ENCODE data around the gene MICOS13.
A peak's percentile ranks its signal among the peaks of the same experiment; 100 is the strongest.
"Not testable (repeated sequence)": the region's sequence is repeated elsewhere in the genome, so short reads cannot be mapped to it uniquely, and the experiment has no call there.

MICOS13 gene, protein sequence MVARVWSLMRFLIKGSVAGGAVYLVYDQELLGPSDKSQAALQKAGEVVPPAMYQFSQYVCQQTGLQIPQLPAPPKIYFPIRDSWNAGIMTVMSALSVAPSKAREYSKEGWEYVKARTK
- total RNA-seq = 11.8 to 39.6 (median 24.4) reads per million in 18 experiments

DNA sequence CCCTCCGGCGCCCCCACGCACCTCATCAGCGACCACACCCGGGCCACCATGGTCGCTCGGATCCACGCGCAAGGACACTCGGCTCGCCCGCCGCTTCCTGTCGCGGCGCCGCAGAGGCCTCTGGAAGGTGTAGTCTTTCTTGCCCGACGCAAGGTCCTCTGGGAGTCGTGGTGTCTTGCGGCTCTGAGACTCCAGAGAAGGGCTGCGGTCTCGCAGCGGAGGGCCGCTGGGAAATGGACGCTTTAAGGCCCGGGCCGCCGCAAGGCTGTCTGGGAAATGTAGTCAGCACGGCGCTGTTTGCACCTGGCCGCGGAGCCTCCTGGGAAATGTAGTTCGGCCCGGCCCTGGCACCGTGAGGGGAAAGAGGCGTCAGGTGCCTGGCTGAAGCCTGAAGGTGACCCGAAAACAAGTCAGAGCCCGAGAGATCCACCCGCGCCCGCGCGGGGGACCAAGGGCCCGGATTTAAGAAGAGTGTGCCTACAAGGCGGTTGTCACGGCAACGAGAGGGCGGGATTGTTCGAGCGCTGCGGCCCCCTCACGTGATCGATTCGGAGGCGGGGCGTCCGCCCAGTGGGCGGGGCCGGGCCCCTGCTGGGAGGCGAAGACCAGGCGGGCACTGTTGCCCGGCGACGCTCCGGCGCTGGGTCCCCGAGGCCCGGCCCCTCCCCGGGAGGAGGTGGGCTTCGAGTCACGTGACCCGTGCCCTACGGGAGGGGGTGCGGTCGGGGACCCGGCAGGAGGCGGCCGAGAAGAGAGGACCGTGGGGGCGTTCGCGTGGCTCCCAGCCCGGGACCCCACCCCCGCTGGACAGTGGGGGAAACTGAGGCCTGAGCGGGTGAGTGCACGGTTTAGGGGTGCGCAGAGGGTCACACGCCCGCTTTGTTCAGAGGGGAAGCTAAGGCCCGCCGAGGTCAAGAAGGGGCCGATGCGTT lies at the start of gene MICOS13, which contains the start of gene HSD11B1L:
Gene MICOS13 (minus strand): TSS at position 80 of the 932 bp plus-strand sequence. CDS start 30 bp downstream, at position 50.
Gene HSD11B1L (plus strand): TSS at position 591 of the 932 bp plus-strand sequence. CDS start 3,806 bp downstream, outside the sequence.
- peak; percentile 98 to 99 for DNase-seq

DNA sequence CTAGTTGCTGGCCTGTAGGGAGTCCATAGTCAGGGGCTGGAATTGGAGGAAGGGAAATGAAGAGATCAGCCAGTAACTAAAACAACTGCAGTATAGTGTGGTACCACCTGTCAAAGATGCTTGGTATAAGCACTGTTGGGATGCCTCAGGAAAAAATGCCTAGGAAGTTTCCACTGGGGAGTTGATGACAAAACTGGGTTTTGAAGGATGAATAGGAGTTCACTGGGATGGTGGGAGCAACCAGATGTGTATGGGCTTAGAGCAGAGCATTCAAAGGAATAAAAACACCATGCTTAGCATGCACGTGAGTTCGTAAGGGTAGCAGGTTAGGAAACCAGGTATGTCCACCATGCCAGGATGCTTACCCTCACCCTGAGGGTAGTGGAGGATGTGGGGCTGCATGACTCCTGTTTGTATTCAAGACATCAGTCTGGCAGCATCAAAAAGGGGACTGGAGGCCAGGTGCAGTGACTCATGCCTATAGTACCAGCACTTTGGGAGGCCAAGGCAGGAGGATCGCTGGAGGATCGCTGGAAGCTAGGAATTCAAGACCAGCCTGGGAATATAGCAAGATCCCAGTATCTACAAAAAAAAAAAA lies 47.2 kb upstream of the MICOS13 start:
- DNase-seq = no peak

DNA sequence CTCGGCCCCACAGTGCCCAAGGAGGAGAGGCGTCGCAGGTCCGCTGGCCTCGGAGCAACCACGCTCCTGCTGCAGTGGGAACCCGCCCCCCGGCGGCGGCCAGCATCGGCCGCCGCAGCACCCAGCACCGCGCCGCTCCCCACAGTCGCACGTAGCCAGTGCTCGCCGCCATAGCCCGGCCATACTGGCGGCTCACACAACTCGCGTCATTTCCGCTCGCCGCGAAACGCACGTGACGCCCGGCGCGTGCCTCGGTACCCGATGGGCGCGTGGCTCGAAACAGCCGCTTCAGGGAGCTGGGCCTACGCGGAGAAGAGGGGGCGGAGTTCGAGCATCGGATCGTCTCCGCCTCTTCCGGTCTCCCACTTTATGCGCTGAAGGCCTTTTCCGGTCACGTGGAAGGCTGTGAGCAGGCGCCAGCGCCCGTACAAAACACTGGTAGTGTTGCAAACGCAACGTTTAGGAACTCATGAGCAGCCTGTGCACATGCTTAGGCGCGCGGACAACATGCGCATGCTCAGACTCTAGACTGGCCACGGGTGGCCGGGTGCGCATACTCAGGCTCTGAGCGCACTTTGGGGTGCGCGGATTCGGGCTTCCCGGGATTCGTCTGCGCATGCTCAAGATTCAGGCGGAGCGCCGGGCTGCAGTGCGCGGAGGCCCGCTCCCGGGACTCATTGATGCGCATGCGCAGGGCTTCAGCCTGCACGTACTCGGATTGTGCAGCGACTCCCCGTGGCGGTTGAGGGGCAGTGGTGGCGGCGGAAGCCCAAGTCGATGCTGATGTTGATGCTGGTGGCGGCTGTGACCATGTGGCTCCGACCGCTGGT lies 39.9 kb upstream of the MICOS13 start, which contains the start of the genes CATSPERD and LONP1:
Gene CATSPERD (plus strand): TSS at position 677 of the 830 bp plus-strand sequence. CDS start 101 bp downstream, at position 778.
Gene LONP1 (minus strand): TSS at position 186 of the 830 bp plus-strand sequence. CDS start 14 bp downstream, at position 172.
- DNase-seq = peak; percentile 99 to 100

DNA sequence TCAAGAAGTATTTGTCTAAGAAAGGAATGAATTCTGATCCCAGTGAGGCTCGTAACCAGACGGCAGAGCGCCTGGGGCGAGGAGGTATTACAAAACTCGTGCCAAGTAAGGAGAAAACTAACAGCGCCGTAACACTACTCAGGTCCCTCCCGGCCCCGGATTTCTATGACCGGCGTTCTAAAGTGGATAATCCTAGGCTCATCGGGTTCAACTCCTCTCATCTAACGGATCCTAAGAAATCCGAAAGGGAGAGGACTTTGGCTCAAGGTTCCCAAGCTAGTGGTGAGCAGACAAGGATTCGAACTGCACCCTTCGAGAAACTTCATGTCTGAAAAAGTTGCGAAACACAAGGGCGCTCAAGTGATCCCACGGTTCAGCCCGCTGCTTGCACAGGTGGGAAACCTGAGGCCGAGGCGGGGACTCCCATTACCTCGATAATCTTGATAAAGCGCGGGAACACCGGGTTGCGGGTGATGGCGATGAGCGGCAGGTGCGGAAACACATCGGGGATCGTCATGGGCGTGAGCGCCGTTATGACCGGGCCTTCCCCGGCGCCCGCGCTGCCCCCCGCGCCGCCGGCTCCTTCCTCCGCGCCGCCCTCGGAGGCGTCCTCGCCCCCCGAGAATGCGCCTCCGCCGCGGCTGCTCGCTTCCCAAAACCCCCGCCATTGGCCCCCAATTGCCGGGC lies 39.1 kb upstream of the MICOS13 start:
- peak; percentile 7 to 40 for DNase-seq

DNA sequence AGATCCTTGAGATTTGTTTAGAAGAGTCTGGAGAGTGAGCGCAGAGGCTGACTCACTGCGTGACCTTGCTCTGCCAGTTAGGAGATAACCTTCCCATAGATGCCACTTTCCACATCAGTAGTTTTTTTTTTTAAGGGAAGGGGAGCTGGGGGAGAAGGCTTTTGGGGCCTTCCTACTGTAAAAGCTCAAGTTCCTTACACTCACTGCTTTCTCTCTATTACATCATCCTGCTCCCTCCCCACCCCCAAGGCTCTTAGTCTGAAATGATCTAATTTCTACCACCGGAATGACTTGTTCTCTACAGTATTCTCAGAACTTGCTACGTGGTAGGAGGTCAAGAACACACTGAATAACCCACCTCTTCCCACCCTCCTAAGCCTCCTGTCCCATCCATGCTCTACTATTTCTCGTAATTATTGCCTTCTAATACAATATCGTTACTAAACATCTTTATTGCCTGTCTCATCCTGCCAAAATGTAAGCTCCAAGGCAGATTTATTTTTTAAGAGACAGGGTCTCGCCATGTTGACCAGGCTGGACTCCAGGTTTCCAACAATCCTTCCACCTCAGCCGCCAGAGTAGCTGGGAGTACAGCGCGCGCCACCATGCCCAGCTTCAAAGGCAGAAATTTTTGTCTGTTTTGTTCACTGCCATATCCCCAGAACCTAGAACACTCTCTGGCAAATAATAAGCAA lies 38.4 kb upstream of the MICOS13 start:
- DNase-seq = peak; percentile 85 to 88

DNA sequence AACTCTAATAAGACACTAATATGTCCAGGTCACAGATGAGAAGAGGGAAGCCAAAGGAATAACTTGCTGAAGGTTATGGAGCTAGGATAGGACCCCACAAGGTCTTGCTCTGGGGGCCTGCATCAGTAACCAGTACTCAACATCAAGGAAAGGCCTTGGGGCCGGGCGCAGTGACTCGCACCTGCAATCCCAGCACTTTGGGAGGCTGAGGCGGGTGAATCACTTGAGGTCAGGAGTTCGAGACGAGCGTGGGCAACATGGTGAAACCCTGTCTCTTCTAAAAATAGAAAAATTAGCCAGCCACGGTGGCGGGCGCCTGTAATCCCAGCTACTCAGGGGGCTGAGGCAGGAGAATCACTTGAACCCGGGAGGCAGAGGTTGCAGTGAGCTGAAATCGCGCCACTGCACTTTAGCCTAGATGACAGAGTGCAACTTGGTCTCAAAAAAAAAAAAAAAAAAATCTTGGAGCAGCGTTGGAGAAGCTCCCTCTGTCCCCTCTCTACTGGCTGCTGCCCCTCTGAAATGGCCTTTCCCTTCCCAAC lies 37.8 kb upstream of the MICOS13 start:
- peak; percentile 69 to 91 for DNase-seq

DNA sequence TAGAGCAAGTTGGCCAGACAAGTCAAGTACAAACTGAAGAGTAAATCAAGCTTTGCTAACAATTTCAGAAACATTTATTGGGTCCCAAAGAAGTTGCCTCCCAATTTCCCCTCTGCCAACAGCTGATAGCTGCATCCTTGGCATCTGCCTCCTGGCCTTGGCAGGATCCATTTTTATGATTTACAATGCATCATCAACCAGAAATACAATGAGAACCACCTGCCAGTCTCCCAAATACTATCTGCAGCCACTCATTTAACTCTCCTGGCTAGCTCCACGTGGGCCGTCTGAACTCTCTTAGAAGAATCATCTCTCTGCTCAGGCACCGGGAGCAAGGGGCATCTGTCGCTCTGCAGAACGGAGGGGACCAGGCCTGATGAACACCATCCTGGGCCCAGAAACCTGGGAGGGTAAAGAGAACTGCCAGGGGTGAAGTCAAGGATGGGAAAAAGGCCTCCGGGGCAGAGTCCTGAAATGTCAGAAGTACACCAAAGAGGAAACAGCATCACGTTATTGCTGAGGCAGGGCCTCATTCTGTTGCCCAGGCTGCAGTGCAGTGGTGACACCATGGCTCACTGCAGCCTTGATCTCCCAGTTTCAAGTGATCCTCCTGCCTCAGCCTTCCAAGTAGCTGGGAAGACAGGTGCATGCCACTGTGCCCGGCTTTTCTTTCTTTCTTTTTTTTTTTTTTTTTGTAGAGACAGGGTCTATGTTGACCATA lies 37.1 kb upstream of the MICOS13 start:
- DNase-seq = peak; percentile 29 to 64

DNA sequence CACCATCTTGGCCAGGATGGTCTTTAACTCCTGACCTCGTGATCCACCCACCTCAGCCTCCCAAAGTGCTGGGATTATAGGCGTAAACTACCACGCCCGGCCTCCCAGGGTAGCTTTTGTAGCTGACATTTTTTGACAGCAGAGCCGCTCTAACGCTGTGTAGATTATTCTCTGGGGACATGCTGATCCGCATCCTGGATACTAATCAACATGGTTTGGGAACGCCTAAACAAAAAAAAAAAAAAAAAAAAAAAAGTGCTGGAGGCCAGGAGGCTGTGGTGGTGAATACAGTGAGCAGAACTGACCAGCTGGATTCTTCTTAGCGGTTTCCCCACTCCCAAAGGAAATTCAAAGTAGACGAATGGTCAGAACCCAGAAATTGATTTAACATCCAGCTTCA lies 34.5 kb upstream of the MICOS13 start:
- DNase-seq = no peak

DNA sequence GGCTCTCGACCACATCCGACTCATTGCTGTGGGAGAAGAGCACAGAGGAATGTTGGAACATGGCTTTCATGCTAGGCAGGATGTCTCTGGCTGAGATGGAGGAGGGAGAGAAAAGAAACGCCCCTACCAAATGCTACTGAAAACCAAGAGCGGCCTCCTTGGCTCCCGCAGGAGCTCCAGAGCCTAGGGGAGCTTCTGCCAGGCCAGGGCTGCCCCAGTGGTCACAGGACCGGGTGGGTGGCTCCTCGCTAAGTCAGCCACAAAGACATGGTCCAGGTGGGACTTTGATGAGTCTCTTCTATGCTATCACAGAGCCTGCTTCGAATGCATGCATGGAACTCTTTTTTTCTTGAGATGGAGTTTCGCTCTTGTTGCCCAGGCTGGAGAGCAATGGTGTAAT lies 32.9 kb upstream of the MICOS13 start:
- DNase-seq = no peak

DNA sequence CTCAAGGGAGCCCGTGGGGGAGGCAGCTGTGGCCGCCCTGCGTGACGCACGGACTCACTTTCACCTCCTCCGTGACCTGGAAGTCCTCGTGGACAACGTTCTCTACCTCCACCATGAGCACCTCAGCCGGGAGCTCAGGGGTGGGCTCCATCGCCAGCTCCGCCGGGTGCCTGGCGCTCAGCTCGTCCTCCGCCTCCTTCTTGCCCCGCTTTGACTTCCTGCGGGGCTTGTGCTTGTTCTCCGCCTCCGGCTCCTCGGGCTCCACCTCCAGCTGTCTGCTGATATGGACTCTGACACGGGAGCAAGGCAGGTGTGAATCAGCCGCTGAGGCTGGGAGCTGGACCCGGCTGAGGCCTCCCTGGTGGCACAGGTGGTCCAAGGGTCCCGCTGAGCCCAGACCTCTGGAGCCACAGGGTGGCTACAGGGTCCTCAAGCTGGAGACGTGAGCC lies 31.4 kb upstream of the MICOS13 start:
- DNase-seq = no peak

DNA sequence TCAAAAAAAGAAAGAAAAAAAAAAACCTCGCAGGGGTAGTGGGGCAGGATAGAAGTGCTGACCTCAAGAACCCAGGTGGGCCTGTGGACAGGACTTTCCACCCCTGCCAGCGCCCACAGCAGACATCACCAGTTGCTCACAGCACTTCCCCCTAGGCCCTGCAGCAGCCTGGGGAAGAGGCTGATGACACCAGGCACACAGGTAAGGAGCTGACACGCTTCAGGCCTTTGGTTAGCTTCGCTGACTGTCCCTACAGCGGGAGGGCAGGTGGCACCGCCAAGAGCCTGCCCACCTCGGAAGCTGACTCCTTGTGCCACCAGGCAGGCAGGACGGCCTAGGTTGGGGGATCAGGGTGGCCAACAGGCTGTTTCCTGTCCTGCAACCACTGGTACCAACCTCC lies 30.7 kb upstream of the MICOS13 start:
- no peak for DNase-seq

DNA sequence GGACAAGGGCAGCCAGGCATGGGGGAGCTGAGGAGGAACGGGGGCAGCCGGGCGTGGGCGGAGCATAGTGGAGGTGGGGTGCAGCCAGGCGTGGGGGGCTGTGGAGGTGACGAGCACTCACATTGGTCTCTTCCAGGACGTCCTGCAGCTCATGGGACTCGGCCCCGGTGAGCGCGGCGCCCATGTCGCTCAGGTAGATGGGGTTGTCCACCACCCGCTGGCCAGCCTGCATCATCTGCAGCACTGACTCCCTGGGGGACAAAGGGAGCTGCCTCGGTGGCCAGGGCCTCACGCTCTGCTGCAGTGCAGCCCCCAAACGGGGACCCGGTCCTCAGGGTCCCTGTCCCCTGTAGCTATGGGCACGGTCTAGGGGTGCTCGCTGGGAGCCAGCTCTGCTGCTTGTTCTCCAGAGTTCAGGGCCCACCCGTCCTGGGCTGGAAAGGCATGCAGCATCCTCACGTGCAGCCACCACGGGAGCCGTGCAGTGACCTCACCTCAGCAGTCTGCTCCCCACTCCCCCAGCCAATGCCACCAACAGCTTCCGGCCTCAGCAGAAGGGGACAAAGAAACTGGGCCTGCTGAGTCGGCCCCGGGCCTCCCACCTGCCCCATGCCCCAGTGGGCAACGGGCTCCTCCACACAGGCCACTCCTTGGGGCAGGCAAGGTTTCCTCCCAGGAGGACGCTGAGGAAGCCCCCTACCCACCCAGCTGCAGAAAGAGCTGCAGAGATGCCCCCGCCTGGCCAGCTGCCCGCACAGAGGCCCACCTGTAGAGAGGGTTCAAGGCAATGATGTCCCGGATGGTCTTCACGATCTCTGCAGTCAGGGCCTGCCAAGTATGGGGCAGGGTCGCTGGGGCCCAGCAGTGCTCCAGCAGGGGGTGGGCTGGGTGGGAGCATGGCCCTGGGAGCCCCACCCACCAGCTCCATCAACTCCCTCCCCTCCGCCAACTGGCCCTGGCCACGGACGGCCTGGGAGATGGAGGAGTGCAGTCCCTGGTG lies 27.6 kb upstream of the MICOS13 start:
- DNase-seq = no peak

DNA sequence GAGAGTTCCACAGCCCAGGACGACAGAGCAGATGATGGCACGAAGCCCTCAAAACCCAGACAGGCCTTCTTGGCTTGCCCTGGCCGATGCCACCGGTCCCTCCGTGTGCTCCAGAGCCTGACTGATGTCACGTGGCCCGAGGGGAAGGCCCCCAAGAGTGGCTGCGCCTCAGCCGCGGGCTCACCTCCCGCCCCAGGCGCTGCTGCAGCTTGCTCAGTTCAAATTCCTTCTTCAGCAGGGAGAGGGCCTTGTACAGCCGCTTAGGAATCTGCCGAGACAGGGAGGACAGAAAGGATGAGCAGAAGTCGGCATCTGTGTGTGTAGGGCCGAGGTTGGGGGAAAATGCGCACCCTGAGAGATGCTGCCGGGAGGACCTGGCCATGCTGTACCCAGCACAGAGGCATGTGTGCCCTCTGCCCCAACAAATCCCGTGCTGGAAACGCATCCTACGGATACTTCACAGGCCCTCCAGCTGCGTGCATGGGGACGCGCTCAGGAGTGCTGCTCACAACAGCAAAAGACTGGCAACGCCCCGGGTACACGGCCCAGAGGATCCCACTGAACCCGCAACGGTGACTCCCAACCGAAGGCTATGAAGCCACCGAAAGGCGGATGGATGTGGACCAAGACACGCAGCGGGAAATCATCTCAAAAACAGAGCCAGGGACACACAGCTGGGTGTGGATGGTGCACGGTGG lies 26.7 kb upstream of the MICOS13 start:
- DNase-seq = no peak

DNA sequence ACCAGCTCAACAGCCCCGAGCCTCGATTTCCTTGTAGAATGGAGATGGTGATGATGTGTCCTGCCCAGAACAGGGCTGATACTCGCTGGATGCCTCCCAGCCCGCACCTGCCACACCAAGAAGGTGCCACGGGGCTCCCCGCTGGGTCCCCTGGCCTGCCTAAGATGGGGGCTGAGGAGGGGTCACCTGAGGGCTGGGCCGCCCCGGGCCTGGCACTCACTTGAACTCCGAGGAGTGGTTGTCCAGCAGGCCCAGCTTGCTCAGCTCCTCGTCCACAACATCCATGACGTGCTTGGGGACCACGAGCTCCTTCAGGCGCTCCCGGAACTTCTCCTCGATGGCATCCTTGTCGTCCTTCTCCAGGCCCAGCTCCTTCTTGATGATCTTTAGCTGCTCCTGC lies 25.2 kb upstream of the MICOS13 start:
- DNase-seq = no peak

DNA sequence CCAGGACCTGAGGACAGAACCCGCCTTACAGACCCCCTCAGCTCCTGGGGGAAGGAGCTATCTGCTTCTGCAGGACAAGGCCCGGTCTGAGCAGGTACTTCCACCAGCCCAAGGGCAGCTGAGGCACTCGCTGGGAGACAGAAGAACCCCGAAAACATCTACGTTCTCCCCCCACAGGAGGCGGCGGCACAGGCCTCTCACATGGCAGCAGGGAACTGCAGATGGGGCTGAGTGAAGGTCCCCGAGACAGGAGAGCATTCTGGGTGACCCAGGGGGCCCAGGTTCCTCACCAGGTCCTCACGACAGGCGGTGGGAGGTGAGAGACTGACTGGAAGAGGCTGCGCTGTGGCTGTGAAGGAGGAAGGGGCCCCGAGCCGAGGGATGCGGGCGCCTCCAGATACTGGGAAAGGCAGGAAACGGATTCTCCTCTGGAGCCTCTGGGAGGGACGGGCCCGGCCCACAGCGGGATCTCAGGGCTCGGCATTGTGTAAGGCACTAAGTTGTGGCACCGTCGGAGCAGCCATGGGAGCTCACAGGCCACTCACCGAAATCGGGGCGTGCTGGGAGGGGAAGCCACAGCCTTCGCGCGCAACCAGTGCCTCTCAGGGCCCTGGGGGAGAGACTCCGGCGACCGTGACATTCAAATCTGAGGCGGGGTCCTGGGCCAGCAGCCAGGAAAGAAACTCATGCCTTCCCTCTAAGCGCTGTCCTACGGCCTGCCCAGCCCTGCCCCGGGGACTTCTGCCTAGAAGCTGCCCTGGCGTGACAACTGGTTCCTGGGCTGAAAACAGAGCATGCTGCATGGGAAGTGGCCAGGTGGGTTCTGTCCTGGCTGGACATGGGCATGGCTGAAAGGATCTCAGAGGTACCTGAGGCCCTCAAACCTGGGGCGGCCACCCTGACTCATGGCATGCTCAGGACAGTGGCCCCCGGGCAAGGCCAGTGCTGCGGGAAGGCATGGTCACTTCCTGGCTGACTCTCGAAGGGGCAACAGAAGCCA lies 23.8 kb upstream of the MICOS13 start:
- DNase-seq = no peak

DNA sequence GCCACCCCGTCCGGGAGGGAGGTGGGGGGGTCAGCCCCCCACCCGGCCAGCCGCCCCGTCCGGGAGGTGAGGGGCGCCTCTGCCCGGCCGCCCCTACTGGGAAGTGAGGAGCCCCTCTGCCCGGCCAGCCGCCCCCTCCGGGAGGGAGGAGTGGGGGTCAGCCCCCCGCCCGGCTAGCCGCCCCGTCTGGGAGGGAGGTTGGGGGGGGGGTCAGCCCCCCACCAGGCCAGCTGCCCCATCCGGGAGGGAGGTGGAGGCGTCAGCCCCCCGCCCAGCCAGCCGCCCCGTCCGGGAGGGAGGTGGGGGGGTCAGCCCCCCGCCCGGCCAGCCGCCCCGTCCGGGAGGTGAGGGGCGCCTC lies 21.7 kb upstream of the MICOS13 start:
- DNase-seq = not testable (repeated sequence)
